H1 (cell line): ENCODE measurements around the gene SF3B3. TPM values are rescaled to one million over a fixed set of nuclear protein-coding genes. Genes with fewer than 3 reads are reported as not detected.
A peak's percentile ranks its signal among the peaks of the same experiment; 100 is the strongest.

Experiments
- CTCF ChIA-PET: fragments of 300-600 bp; sonication (Branson Sonifier 250); formaldehyde crosslinking; loops from one replicate; lab custom pipeline; 2021; ENCODE audit not compliant: partially characterized antibody; lab: Charles Lee
- POLR2A ChIA-PET: fragments of 300-600 bp; sonication (Branson Sonifier 250); formaldehyde crosslinking; loops from one replicate; lab custom pipeline; 2021; ENCODE audit warnings: inconsistent platforms; ENCODE audit not compliant: partially characterized antibody; lab: Charles Lee
- DNase-seq, 2 experiments: peaks; one replicate each; pipeline versions ENCODE4 v3.0.0 to v3.0.0-alpha.2; 2010 to 2022; ENCODE audit warnings: low spot score in 2 of 2, low read depth in 1 of 2, mixed read lengths in 1 of 2
- FAIRE-seq: peaks from 2 replicates; lab custom pipeline; 2011; peaks lifted over from hg19 to GRCh38; lab: Jason Lieb, UNC
- H2AFZ ChIP-seq: 2 replicates; pipeline ENCODE4 v1.8.1; 2012; ENCODE audit warnings: low read length, inconsistent platforms
- H2AK5ac ChIP-seq: 2 replicates; pipeline ENCODE4 v1.6.1; 2013; ENCODE audit warnings: low read depth, low read length
- H2BK120ac ChIP-seq: replicated peaks from 2 replicates; pipeline ENCODE3; 2013; ENCODE audit warnings: low read depth, low read length, inconsistent platforms
- H2BK12ac ChIP-seq: 2 replicates; pipeline ENCODE4 v1.6.1; 2013; ENCODE audit warnings: low read depth, low read length
- H2BK15ac ChIP-seq: 2 replicates; pipeline ENCODE4 v1.6.1; 2013; ENCODE audit warnings: low read length
- H2BK20ac ChIP-seq: 2 replicates; pipeline ENCODE4 v1.6.1; 2013; ENCODE audit warnings: low read length
- H2BK5ac ChIP-seq: 2 replicates; pipeline ENCODE4 v1.6.1; 2013; ENCODE audit warnings: low read depth, low read length
- H3K14ac ChIP-seq: 2 replicates; pipeline ENCODE4 v1.6.1; 2013; ENCODE audit warnings: inconsistent platforms; ENCODE audit not compliant: insufficient read length
- H3K18ac ChIP-seq: 2 replicates; pipeline ENCODE4 v1.6.1; 2013; ENCODE audit warnings: low read length; ENCODE audit errors: extremely low read depth
- H3K23ac ChIP-seq: 2 replicates; pipeline ENCODE4 v1.6.1; 2013; ENCODE audit warnings: inconsistent platforms; ENCODE audit not compliant: insufficient read length
- H3K23me2 ChIP-seq: 2 replicates; pipeline ENCODE4 v1.6.1; 2013; ENCODE audit warnings: low read depth, low read length
- H3K27ac ChIP-seq: 2 replicates; pipeline ENCODE4 v1.6.1; 2011; ENCODE audit warnings: low read depth, low read length, inconsistent platforms
- H3K27me3 ChIP-seq, 4 experiments: replicated peaks in 1 of 4; 1 replicate in 1 of 4; 2 replicates in 3 of 4; pipeline versions ENCODE4 v1.6.1 to v1.8.1; 2011 to 2013; ENCODE audit warnings: low read length in 3 of 4, mild to moderate bottlenecking in 3 of 4, inconsistent platforms in 2 of 4, mixed read lengths in 2 of 4, moderate library complexity in 1 of 4; ENCODE audit not compliant: control insufficient read depth in 3 of 4, insufficient read depth in 3 of 4; ENCODE audit errors: extremely low read depth in 1 of 4
- H3K36me3 ChIP-seq, 4 experiments: 2 replicates each; pipeline versions ENCODE4 v1.6.1 to v1.8.1; 2011 to 2013; ENCODE audit warnings: mild to moderate bottlenecking in 4 of 4, low read length in 3 of 4, moderate library complexity in 2 of 4, control low read depth in 1 of 4, inconsistent platforms in 1 of 4; ENCODE audit not compliant: insufficient read depth in 4 of 4, control insufficient read depth in 2 of 4
- H3K4ac ChIP-seq: replicated peaks from 2 replicates; pipeline ENCODE3; 2013; ENCODE audit warnings: low read length, low read depth, mixed read lengths, inconsistent platforms; ENCODE audit not compliant: insufficient read length
- H3K4me1 ChIP-seq, 4 experiments: replicated peaks in 1 of 4; 1 replicate in 1 of 4; 2 replicates in 3 of 4; pipeline versions ENCODE4 v1.6.1 to v1.8.1; 2011 to 2013; ENCODE audit warnings: low read length in 3 of 4, inconsistent platforms in 2 of 4, mixed read lengths in 1 of 4; ENCODE audit not compliant: insufficient read depth in 4 of 4, control insufficient read depth in 3 of 4
- H3K4me2 ChIP-seq, 2 experiments: 2 replicates each; pipeline versions ENCODE4 v1.6.1 to v1.8.1; 2011 to 2013; ENCODE audit warnings: low read depth in 2 of 2, low read length in 2 of 2, control low read depth in 1 of 2, inconsistent platforms in 1 of 2, mild to moderate bottlenecking in 1 of 2; ENCODE audit not compliant: insufficient read depth in 1 of 2
- H3K4me3 ChIP-seq, 4 experiments: fragments of 200-600, 300-600 bp in 1 of 4; sonication (generic), shearing (Covaris generic), sonication (Bioruptor Twin) in 1 of 4; 2 replicates each; pipeline versions ENCODE4 v1.5.1 to v1.8.1; 2011 to 2016; ENCODE audit warnings: low read length in 4 of 4, low read depth in 3 of 4, control low read depth in 2 of 4, inconsistent platforms in 2 of 4, mild to moderate bottlenecking in 2 of 4, mixed read lengths in 1 of 4, moderate library complexity in 1 of 4; ENCODE audit not compliant: insufficient read depth in 2 of 4; ENCODE audit errors: extremely low read depth in 1 of 4
- H3K56ac ChIP-seq: replicated peaks from 2 replicates; pipeline ENCODE3; 2013; ENCODE audit warnings: low read depth, mild to moderate bottlenecking, mixed read lengths, low read length, inconsistent platforms; ENCODE audit not compliant: insufficient read length
- H3K79me1 ChIP-seq: 2 replicates; pipeline ENCODE4 v1.6.1; 2013; ENCODE audit warnings: low read depth, low read length, control low read depth
- H3K79me2 ChIP-seq, 2 experiments: 2 replicates each; pipeline versions ENCODE4 v1.6.1 to v1.8.1; 2012 to 2013; ENCODE audit warnings: low read length in 2 of 2, mild to moderate bottlenecking in 2 of 2, inconsistent platforms in 1 of 2; ENCODE audit not compliant: insufficient read depth in 2 of 2, control insufficient read depth in 1 of 2
- H3K9ac ChIP-seq, 4 experiments: replicated peaks in 1 of 4; 1 replicate in 1 of 4; 2 replicates in 3 of 4; pipeline versions ENCODE4 v1.6.1 to v1.8.1; 2011 to 2013; ENCODE audit warnings: low read depth in 3 of 4, low read length in 3 of 4, control low read depth in 2 of 4, mild to moderate bottlenecking in 2 of 4, moderate library complexity in 2 of 4, inconsistent platforms in 1 of 4; ENCODE audit errors: extremely low read depth in 1 of 4
- H3K9me3 ChIP-seq, 2 experiments: 2 replicates each; pipeline versions ENCODE4 v1.6.1 to v1.8.1; 2012 to 2013; ENCODE audit warnings: mild to moderate bottlenecking in 2 of 2, moderate library complexity in 2 of 2, control low read depth in 1 of 2, inconsistent platforms in 1 of 2, low read depth in 1 of 2, low read length in 1 of 2, mixed read lengths in 1 of 2; ENCODE audit not compliant: insufficient read depth in 2 of 2
- H4K20me1 ChIP-seq, 2 experiments: replicated peaks in 1 of 2; 2 replicates each; pipeline versions ENCODE3 to v1.8.1; 2011 to 2013; ENCODE audit warnings: inconsistent platforms in 2 of 2, low read length in 2 of 2, mild to moderate bottlenecking in 1 of 2; ENCODE audit not compliant: insufficient read depth in 2 of 2, control insufficient read depth in 1 of 2
- H4K5ac ChIP-seq: 2 replicates; pipeline ENCODE4 v1.6.1; 2013; ENCODE audit warnings: low read length, low read depth, mixed read lengths, inconsistent platforms; ENCODE audit not compliant: insufficient read length
- H4K8ac ChIP-seq: 2 replicates; pipeline ENCODE4 v1.8.0; 2013; ENCODE audit warnings: mild to moderate bottlenecking, moderate library complexity, low read length, inconsistent platforms; ENCODE audit not compliant: insufficient read depth; ENCODE audit errors: extremely low read depth
- H4K91ac ChIP-seq: replicated peaks from 2 replicates; pipeline ENCODE3; 2013; ENCODE audit warnings: low read length, mixed read lengths, inconsistent platforms; ENCODE audit not compliant: insufficient read length
- ASH2L ChIP-seq: fragments of 200-600, 300-600 bp; sonication (generic); IDR thresholded peaks from one replicate; pipeline ENCODE4 v1.7.1; 2017; ENCODE audit warnings: low read length
- CBX8 ChIP-seq: fragments of 300-800, 300-1000 bp; sonication (generic); IDR thresholded peaks from 2 replicates; pipeline ENCODE4 v1.7.1; 2016; ENCODE audit warnings: low read depth, low read length, borderline replicate concordance
- CREB1 ChIP-seq: IDR thresholded peaks from 2 replicates; pipeline ENCODE4 v1.6.1; 2012; ENCODE audit warnings: inconsistent platforms
- FOSL1 ChIP-seq: IDR thresholded peaks from 2 replicates; pipeline ENCODE4 v1.6.1; 2011; ENCODE audit warnings: mild to moderate bottlenecking, low read depth, low read length, moderate library complexity; ENCODE audit not compliant: insufficient read depth
- TAF1 ChIP-seq: IDR thresholded peaks from 2 replicates; pipeline ENCODE4 v1.6.1; 2011; ENCODE audit warnings: mild to moderate bottlenecking, low read depth, low read length
- WGBS, 2 experiments: shearing (Covaris generic) in 1 of 2; methylation state at CpG; one replicate each; pipeline versions ENCODE4 v1.1.6 to v1.1.7; 2013 to 2015; ENCODE audit warnings: low lambda C conversion rate in 2 of 2, mixed read lengths in 2 of 2, inconsistent platforms in 1 of 2, low coverage in 1 of 2, missing lambda C conversion rate in 1 of 2; ENCODE audit not compliant: insufficient replicate concordance in 2 of 2, insufficient coverage in 1 of 2, insufficient read length in 1 of 2; ENCODE audit errors: extremely low coverage in 1 of 2, missing lambda C conversion rate in 1 of 2; 5-methylcytosine and 5-hydroxymethylcytosine counted together
- polyA plus RNA-seq, 7 experiments: library from polyadenylated mRNA; depleted of rRNA in 3 of 7; stranded (reverse) in 5 of 7; unstranded in 2 of 7; fragments of >200 nt in 5 of 7; fragments of 200-250 nt in 2 of 7; gene quantifications; 1 replicate in 5 of 7; 2 replicates in 1 of 7; 4 replicates in 1 of 7; pipeline versions ENCODE4 v1.2.1 to v1.2.3, GENCODE V29; 2011 to 2013; ENCODE audit warnings: missing spikeins in 2 of 7, mixed read lengths in 2 of 7
- total RNA-seq: library from RNA; stranded (reverse); fragmentation: NEBNext Ultra II Directional; extraction: Animal tissue kit (Norgen Biotek cat#: 25700); gene quantifications from 2 replicates; pipeline ENCODE4 v1.2.1, GENCODE V29; 2021
- TF ChIP-seq, protein P1 (sequence below): IDR thresholded peaks from 2 replicates; pipeline ENCODE4 v1.6.1; 2012; ENCODE audit warnings: inconsistent platforms
- TF ChIP-seq, protein P2 (sequence below): IDR thresholded peaks from 2 replicates; pipeline ENCODE4 v1.6.1; 2011; ENCODE audit warnings: low read depth, mild to moderate bottlenecking, low read length; ENCODE audit not compliant: insufficient read depth
- TF ChIP-seq, protein P3 (sequence below): IDR thresholded peaks from 2 replicates; pipeline ENCODE4 v1.6.1; 2012; ENCODE audit warnings: low read length, inconsistent platforms

Gene SF3B3
- total and polyA plus RNA-seq, 2 of the 8 experiments (the other 6 are each of a cell fraction or from before 2014, with no cell fraction given): 241 to 521 TPM

DNA sequence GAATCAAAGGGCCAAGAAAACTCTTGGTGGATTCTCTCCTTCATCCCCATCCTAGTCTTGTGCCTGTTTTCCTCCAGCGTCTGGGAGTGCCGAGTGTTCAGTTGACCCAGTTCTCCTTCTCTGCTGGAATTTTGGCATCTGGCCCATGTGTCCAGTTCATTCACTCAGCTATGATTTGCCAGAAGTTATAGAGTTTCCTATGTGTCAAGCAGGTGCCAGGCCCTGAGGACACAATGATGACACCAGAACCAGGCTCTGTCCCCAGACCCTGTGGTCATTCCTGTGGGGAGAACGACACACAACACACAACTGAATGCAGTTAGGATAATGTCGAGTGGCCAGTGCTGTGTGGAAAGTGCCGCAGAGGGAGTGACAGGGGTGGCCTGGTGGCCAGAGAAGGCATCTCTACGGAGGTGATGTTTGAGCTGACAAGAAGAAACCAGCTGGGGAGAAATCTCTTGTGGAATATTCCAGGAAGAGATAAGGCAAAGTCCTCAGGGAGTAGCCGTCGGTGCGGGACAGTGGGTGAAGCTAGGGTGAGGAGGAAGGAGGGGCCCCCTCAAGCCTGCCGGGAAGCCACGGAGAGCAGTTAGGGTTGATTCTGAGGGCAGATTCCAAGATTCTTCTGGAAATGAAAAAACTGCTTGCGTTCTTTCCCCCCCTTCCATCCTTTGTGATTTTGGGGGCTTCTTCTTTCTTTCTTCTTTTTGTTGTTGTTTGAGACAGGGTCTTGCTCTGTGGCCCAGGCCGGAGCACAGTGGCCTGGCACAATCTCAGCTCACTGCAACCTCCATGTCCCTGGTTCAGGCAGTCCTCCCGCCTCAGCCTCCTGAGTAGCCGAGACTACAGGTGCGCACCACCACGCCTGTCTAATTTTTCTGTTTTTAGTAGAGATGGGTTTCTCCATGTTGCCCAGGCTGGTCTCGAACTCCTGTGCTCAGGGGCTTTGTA lies 86.9 kb downstream of the SF3B3 start:
- no peak overlapping the region for H3K14ac ChIP-seq
- H4K91ac ChIP-seq: no peak overlapping the region
- H3K4me1 ChIP-seq: peaks cover 0 to 3% (median 0%) of the 10 kb centered on the region in 4 experiments; a peak in 2 of 7 replicates
- ChIA-PET POLR2A (interaction anchor here (0.8 to 8.7 kb wide), 13 partner anchors 9 to 85 kb away, joined by 3 to 75 read pairs (median 7); partner anchors contain the start of gene IL34), CTCF (interaction anchor here (1.0 to 4.2 kb wide), 12 partner anchors 9 to 160 kb away, joined by 3 to 32 read pairs (median 5); partner anchors contain the start of gene IL34)
- no peak overlapping the region for H3K27ac ChIP-seq
- no peak overlapping the region for H3K4me3 ChIP-seq
- H3K27me3 ChIP-seq: no peaks in the 10 kb centered on the region
- no peaks in the 10 kb centered on the region; the same call in 1 of the 2 replicates for H3K79me1 ChIP-seq
- FAIRE-seq: no peak
- DNase-seq: no peak
- H3K23ac ChIP-seq: no peak overlapping the region
- H3K79me2 ChIP-seq: no peaks in the 10 kb centered on the region
- no peak overlapping the region for H4K5ac ChIP-seq
- no peak overlapping the region for H2BK20ac ChIP-seq
- no peak overlapping the region for H3K4ac ChIP-seq
- no peak overlapping the region for H2BK15ac ChIP-seq
- H3K9ac ChIP-seq: no peak overlapping the region
- H4K8ac ChIP-seq: peak overlapping the region; percentile 80; the same call in 1 of the 2 replicates
- no peaks in the 10 kb centered on the region for H3K9me3 ChIP-seq
- 89% methylated on average over 18 of the region's 18 CpGs; no CpG with 5 or more reads in 1 of the 2 experiments for WGBS, 2 experiments
- H3K23me2 ChIP-seq: no peaks in the 10 kb centered on the region
- H3K56ac ChIP-seq: no peak overlapping the region
- H3K36me3 ChIP-seq: peaks cover 0 to 9% (median 3%) of the 10 kb centered on the region in 4 experiments; a peak in 4 of 8 replicates
- H3K18ac ChIP-seq: no peak overlapping the region
- H2BK120ac ChIP-seq: no peak overlapping the region
- H3K4me2 ChIP-seq: no peak overlapping the region
- H2BK12ac ChIP-seq: no peak overlapping the region
- no peak overlapping the region for H2AK5ac ChIP-seq
- H4K20me1 ChIP-seq: no peaks in the 10 kb centered on the region
- H2AFZ ChIP-seq: no peak overlapping the region
- H2BK5ac ChIP-seq: no peak overlapping the region
- TF ChIP-seq FOSL1: no peak
- TF ChIP-seq, protein P1, sequence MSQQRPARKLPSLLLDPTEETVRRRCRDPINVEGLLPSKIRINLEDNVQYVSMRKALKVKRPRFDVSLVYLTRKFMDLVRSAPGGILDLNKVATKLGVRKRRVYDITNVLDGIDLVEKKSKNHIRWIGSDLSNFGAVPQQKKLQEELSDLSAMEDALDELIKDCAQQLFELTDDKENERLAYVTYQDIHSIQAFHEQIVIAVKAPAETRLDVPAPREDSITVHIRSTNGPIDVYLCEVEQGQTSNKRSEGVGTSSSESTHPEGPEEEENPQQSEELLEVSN: no peak
- TF ChIP-seq, protein P2, sequence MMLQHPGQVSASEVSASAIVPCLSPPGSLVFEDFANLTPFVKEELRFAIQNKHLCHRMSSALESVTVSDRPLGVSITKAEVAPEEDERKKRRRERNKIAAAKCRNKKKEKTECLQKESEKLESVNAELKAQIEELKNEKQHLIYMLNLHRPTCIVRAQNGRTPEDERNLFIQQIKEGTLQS: no peak
- TF ChIP-seq, protein P3, sequence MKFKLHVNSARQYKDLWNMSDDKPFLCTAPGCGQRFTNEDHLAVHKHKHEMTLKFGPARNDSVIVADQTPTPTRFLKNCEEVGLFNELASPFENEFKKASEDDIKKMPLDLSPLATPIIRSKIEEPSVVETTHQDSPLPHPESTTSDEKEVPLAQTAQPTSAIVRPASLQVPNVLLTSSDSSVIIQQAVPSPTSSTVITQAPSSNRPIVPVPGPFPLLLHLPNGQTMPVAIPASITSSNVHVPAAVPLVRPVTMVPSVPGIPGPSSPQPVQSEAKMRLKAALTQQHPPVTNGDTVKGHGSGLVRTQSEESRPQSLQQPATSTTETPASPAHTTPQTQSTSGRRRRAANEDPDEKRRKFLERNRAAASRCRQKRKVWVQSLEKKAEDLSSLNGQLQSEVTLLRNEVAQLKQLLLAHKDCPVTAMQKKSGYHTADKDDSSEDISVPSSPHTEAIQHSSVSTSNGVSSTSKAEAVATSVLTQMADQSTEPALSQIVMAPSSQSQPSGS: no peak
- TF ChIP-seq TAF1: no peak
- no peak for TF ChIP-seq CREB1
- TF ChIP-seq ASH2L: no peak
- TF ChIP-seq CBX8: no peak
